HepG2 (cell line): ENCODE data around the gene SMAD7. TPM values are rescaled to one million over a fixed set of nuclear protein-coding genes. Genes with fewer than 3 reads are reported as not detected.

Source experiments
- ATAC-seq: fragments of 200-7000 bp; cut with Tn5 transposase; 3 replicates; pipeline ENCODE4 v1.9.1; 2020; ENCODE audit warnings: mild to moderate bottlenecking, moderate library complexity
- BruUV-seq: library from RNA; stranded (reverse); fragments of 400-500 nt; replicated peaks from 2 replicates; lab custom pipeline; 2021; lab: Mats Ljungman, UMichigan
- CTCF ChIA-PET: fragments of 300-600 bp; formaldehyde crosslinking; extraction: SDS; loops from one replicate; lab custom pipeline; 2021; ENCODE audit warnings: low total read pairs, inconsistent platforms, low intra/inter-chr PET ratio; lab: Yijun Ruan, JAX
- POLR2A ChIA-PET: fragments of 350-600 bp; sonication (Branson Sonifier 250); formaldehyde crosslinking; loops from one replicate; lab custom pipeline; 2020; ENCODE audit warnings: antibody characterized with exemption, inconsistent platforms; lab: Yijun Ruan, JAX
- DNase-seq: peaks from one replicate; pipeline ENCODE4 v3.0.0-alpha.2; 2015; ENCODE audit warnings: low spot score
- FAIRE-seq: peaks from 3 replicates; lab custom pipeline; 2011; peaks lifted over from hg19 to GRCh38; lab: Jason Lieb, UNC
- H2AFZ ChIP-seq: one replicate; pipeline ENCODE4 v1.6.1; 2011; ENCODE audit warnings: low read length, inconsistent platforms
- H3K27ac ChIP-seq: fragments of 300-600 bp; 3 replicates; pipeline ENCODE4 v1.8.0; 2011; ENCODE audit warnings: mixed run types, mild to moderate bottlenecking, mixed read lengths, low read length, inconsistent platforms; ENCODE audit not compliant: insufficient read depth; ENCODE audit errors: extremely low read length
- H3K27me3 ChIP-seq, 2 experiments: fragments of 200-600 bp in 1 of 2; 2 replicates in 1 of 2; 3 replicates in 1 of 2; pipeline versions ENCODE4 v1.6.0 to v1.8.0; 2011; ENCODE audit warnings: low read length in 2 of 2, mild to moderate bottlenecking in 2 of 2, moderate library complexity in 2 of 2, inconsistent platforms in 1 of 2; ENCODE audit not compliant: insufficient read depth in 2 of 2, control insufficient read depth in 1 of 2
- H3K36me3 ChIP-seq, 2 experiments: fragments of 200-600 bp in 1 of 2; replicated peaks in 1 of 2; 2 replicates in 1 of 2; 3 replicates in 1 of 2; pipeline versions ENCODE4 v1.5.1 to v1.8.0; 2011; ENCODE audit warnings: low read length in 2 of 2, inconsistent platforms in 1 of 2; ENCODE audit not compliant: insufficient read depth in 2 of 2, control insufficient read depth in 1 of 2
- H3K4me1 ChIP-seq: 2 replicates; pipeline ENCODE4 v1.5.1; 2012; ENCODE audit warnings: low read length, inconsistent platforms; ENCODE audit not compliant: insufficient read depth
- H3K4me2 ChIP-seq: 2 replicates; pipeline ENCODE4 v1.6.0; 2011; ENCODE audit warnings: low read depth, low read length, inconsistent platforms
- H3K4me3 ChIP-seq, 3 experiments: fragments of 200-600 bp in 1 of 3; sonication (generic), shearing (Covaris generic) in 1 of 3; replicated peaks in 1 of 3; 2 replicates each; pipeline ENCODE4 v1.5.1; 2011 to 2016; ENCODE audit warnings: low read length in 3 of 3, inconsistent platforms in 2 of 3, low read depth in 2 of 3, mild to moderate bottlenecking in 2 of 3, control low read depth in 1 of 3, mixed read lengths in 1 of 3; ENCODE audit not compliant: insufficient read depth in 1 of 3
- H3K79me2 ChIP-seq: one replicate; pipeline ENCODE4 v1.6.1; 2011; ENCODE audit warnings: low read length, inconsistent platforms; ENCODE audit not compliant: insufficient read depth
- H3K9ac ChIP-seq: 2 replicates; pipeline ENCODE4 v1.6.0; 2011; ENCODE audit warnings: mild to moderate bottlenecking, low read depth, low read length, inconsistent platforms; ENCODE audit not compliant: insufficient read depth
- H3K9me3 ChIP-seq: 2 replicates; pipeline ENCODE4 v1.5.1; 2012; ENCODE audit warnings: mild to moderate bottlenecking, low read length
- H4K20me1 ChIP-seq: 2 replicates; pipeline ENCODE4 v1.6.0; 2011; ENCODE audit warnings: inconsistent platforms, mild to moderate bottlenecking, low read length, moderate library complexity; ENCODE audit not compliant: insufficient read depth
- CCDC6 ChIP-seq: sonication (generic); formaldehyde crosslinking; IDR thresholded peaks from 2 replicates; pipeline ENCODE4 v1.8.1; 2022; ENCODE audit warnings: mild to moderate bottlenecking, missing genetic modification reagents, moderate library complexity
- GTF2F1 ChIP-seq: fragments of 150-350 bp; IDR thresholded peaks from 2 replicates; pipeline ENCODE4 v1.6.1; 2014; ENCODE audit warnings: low read length
- HINFP ChIP-seq: sonication (generic); formaldehyde crosslinking; IDR thresholded peaks from 2 replicates; pipeline ENCODE4 v1.4.0; 2020; ENCODE audit warnings: low read depth, mild to moderate bottlenecking, missing genetic modification reagents
- KAT2B ChIP-seq: fragments of 150-350 bp; IDR thresholded peaks from 2 replicates; pipeline ENCODE4 v1.6.1; 2014; ENCODE audit warnings: low read depth, low read length, borderline replicate concordance
- KIAA2018 ChIP-seq: sonication (generic); formaldehyde crosslinking; IDR thresholded peaks from 2 replicates; pipeline ENCODE4 v1.5.0; 2020; ENCODE audit warnings: mild to moderate bottlenecking, missing genetic modification reagents, borderline replicate concordance
- SAFB2 ChIP-seq: sonication (generic); formaldehyde crosslinking; IDR thresholded peaks from 2 replicates; pipeline ENCODE4 v1.5.1; 2020; ENCODE audit warnings: missing genetic modification reagents, low read depth, mild to moderate bottlenecking, borderline replicate concordance
- ZEB1 ChIP-seq: IDR thresholded peaks from 2 replicates; pipeline ENCODE4 v1.6.1; 2012; ENCODE audit warnings: mild to moderate bottlenecking, low read depth, inconsistent platforms; ENCODE audit not compliant: insufficient replicate concordance
- ZSCAN21 ChIP-seq: sonication (generic); formaldehyde crosslinking; IDR thresholded peaks from 2 replicates; pipeline ENCODE4 v1.8.0; 2022; ENCODE audit warnings: mild to moderate bottlenecking, missing genetic modification reagents, moderate library complexity, borderline replicate concordance
- WGBS: methylation state at CpG from one replicate; pipeline ENCODE4 v1.1.6; 2017; ENCODE audit warnings: low lambda C conversion rate; 5-methylcytosine and 5-hydroxymethylcytosine counted together
- in situ Hi-C: cut with HindIII; loops from 2 replicates; pipeline ENCODE4 v1.10.0; 2017; ENCODE audit warnings: low pct_unique_long_range_greater_than_20kb; ENCODE audit not compliant: extremely low pct_ligation_motif_present
- intact Hi-C: fragments of 100-400 bp; cut with micrococcal nuclease; formaldehyde crosslinking; loops from one replicate; pipeline ENCODE4 v1.10.0; 2022; ENCODE audit not compliant: unreplicated experiment
- polyA plus RNA-seq, 8 experiments: library from polyadenylated mRNA; depleted of rRNA in 3 of 8; stranded (reverse) in 7 of 8; unstranded in 1 of 8; fragments of >200 nt; fragmentation: Illumina TruSeq in 4 of 8; extraction: Trizol in 4 of 8; gene quantifications; 2 replicates each; pipeline versions ENCODE4 v1.2.1 to v1.2.3, GENCODE V29; 2011 to 2016; ENCODE audit warnings: low read depth in 4 of 8, missing spikeins in 1 of 8, mixed read lengths in 1 of 8; ENCODE audit not compliant: insufficient read depth in 1 of 8
- total RNA-seq, 5 experiments: library from RNA; depleted of rRNA; stranded (reverse); fragments of >200 nt; fragmentation: Illumina TruSeq; extraction: Trizol; gene quantifications; 2 replicates each; pipeline ENCODE4 v1.2.3, GENCODE V29; 2016; ENCODE audit warnings: low read depth in 1 of 5
- TF ChIP-seq, protein P1 (sequence below), 2 experiments: sonication (generic) in 1 of 2; formaldehyde crosslinking in 1 of 2; IDR thresholded peaks; 2 replicates each; pipeline versions ENCODE4 v1.5.1 to v1.6.1; 2011 to 2020; ENCODE audit warnings: borderline replicate concordance in 1 of 2, low read depth in 1 of 2, low read length in 1 of 2, mild to moderate bottlenecking in 1 of 2, missing genetic modification reagents in 1 of 2, moderate library complexity in 1 of 2

The SMAD7 gene
- total and polyA plus RNA-seq, 2 of the 13 experiments (the other 11 are each of a cell fraction or from before 2014, with no cell fraction given), result 17.4 to 24.7 TPM

DNA sequence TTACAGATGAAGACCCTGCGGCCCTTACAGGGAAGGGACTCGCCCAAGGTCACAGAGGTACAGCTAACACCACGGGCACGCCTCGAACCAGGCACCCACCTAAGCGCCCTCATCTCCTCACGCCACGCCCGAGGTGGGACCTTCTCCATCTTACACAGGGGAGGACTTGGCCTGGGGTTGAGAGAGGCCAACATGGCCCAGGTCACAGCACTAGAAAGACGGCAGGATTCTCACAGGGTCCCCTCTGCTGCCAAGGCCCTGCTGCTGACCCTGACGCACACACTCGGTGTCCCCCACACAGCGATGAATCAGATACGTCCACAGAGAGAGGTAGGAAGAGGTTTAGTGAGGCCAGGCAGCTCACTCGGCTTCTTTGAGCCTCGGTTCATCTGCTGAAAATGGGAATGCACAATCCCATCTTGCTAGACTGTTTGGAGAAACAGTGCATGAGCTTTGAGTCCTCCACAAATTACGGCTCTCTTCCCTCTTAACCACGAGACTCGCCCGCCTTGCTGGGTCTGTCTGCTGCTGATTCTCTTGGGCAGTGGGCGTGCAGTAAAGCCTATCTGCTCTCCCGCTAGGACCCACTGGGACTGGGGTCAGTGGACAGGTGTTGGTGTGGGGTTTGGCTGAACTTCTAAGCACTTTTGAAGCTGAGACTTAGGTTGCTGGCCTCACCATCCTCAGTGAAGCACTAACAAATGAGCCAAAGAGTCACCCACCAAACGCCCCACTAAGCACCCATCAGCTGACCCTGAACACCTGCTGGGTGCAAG is 79.2 kb downstream of the SMAD7 start:
- no peak overlapping the region for H3K9ac ChIP-seq
- no peaks in the 10 kb centered on the region for H4K20me1 ChIP-seq
- H2AFZ ChIP-seq, result no peak overlapping the region
- H3K79me2 ChIP-seq, result no peaks in the 10 kb centered on the region
- no peak overlapping the region for H3K4me3 ChIP-seq
- H3K27ac ChIP-seq, result no peak overlapping the region
- ATAC-seq, result no peak
- BruUV-seq, result no TSS peak
- in situ Hi-C loops (no loop called here), intact Hi-C loops (no loop called here)
- FAIRE-seq, result no peak
- no peaks in the 10 kb centered on the region for H3K27me3 ChIP-seq
- 63% methylated on average over 20 of the region's 23 CpGs for WGBS
- peaks cover 57% of the 10 kb centered on the region for H3K4me1 ChIP-seq
- POLR2A ChIA-PET, result no interaction called here
- no peak for DNase-seq
- no peaks in the 10 kb centered on the region for H3K36me3 ChIP-seq
- CTCF ChIA-PET, result no interaction called here
- no peaks in the 10 kb centered on the region for H3K9me3 ChIP-seq
- no peak overlapping the region for H3K4me2 ChIP-seq
- TF ChIP-seq KIAA2018 (CRISPR knock-in tag) (no peak), GTF2F1 (no peak), ZEB1 (no peak), ZSCAN21 (CRISPR knock-in tag) (no peak), SAFB2 (CRISPR knock-in tag) (no peak), CCDC6 (CRISPR knock-in tag) (no peak), HINFP (CRISPR knock-in tag) (no peak), KAT2B (no peak)
- TF ChIP-seq, protein P1, sequence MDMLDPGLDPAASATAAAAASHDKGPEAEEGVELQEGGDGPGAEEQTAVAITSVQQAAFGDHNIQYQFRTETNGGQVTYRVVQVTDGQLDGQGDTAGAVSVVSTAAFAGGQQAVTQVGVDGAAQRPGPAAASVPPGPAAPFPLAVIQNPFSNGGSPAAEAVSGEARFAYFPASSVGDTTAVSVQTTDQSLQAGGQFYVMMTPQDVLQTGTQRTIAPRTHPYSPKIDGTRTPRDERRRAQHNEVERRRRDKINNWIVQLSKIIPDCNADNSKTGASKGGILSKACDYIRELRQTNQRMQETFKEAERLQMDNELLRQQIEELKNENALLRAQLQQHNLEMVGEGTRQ (IDR thresholded peaks at IDR 0.05; ENCODE audit: low read depth, low read length), result no peak
- TF ChIP-seq, protein P1 (CRISPR knock-in tag; IDR thresholded peaks at IDR 0.05; ENCODE audit: borderline replicate concordance), result no peak
